Mammary epithelial cell (primary cell): Measurements from ENCODE around the gene SMIM24.

ENCODE experiments used
- CTCF ChIP-seq, 2 donors: IDR thresholded peaks in 1 of 2; conservative IDR thresholded peaks in 1 of 2; 2 replicates each; pipeline ENCODE4 v1.5.1; 2011 to 2012; ENCODE audit warnings: inconsistent platforms in 2 of 2, low read length in 2 of 2, mild to moderate bottlenecking in 2 of 2, control low read depth in 1 of 2, low read depth in 1 of 2; ENCODE audit not compliant: insufficient read depth in 1 of 2; ENCODE audit errors: extremely low read depth in 1 of 2
- EZH2 ChIP-seq: IDR thresholded peaks from 2 replicates; pipeline ENCODE4 v1.6.1; 2012; ENCODE audit warnings: low read length, inconsistent platforms, borderline replicate concordance

DNA sequence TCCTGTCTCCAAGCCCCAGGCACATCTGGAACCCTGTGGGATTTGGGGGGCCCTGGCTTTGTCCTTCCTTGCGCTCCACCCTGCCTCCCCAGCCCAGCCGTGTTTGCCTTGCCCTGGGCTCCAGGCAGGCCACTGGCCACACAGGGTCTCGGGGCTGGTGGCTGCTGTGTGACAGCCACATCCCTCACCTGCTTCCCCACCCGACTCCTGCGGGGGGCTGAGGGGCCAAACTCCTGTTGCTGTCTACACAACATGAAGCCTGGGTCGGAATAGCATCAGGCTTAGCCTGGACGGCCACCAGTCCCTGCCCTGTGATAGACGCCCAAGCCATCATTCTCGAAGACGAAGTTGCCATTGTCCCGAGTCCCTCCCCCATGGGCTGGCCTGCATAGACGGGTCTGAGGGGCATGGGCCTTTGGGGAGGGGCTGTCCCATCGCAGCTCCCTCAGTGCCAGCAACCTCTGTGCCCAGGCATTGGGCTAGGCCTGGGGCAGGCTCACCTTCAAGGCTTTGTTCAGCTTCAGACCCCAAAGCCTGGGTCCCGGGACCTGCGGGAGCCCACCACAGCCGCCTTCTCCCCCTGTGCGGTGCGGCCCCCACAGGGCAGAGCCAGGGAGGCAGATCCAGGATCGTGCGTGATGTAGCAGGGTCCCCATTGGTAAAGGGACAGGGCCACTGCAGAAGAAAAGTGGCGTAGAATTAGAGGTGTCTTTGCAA lies 43.2 kb upstream of the SMIM24 start:
- TF ChIP-seq CTCF (conservative IDR thresholded peaks at IDR 0.05 in 1 of 2, IDR thresholded peaks at IDR 0.05 in 1 of 2; ENCODE audit: extremely low read depth in 1 of 2, insufficient read depth in 1 of 2, low read depth in 1 of 2, low read length in 2 of 2) (no peak), EZH2 (no peak)
